Thoracic aorta (tissue), 2 donors: ENCODE data around the gene LANCL3. TPM values are rescaled to one million over a fixed set of nuclear protein-coding genes. Genes with fewer than 3 reads are reported as not detected.

ENCODE experiments used
- ATAC-seq: fragments of 150-250 bp; one replicate; pipeline ENCODE4 v1.8.0; 2017; ENCODE audit warnings: low read depth; ENCODE audit not compliant: insufficient number of reproducible peaks, low FRiP score
- DNase-seq: peaks from one replicate; pipeline ENCODE4 v3.0.0-alpha.2; 2020; ENCODE audit warnings: low spot score
- H3K27ac ChIP-seq, 2 donors: fragments of 200-600 bp; sonication (generic); 1 replicate in 1 of 2; 2 replicates in 1 of 2; pipeline ENCODE4 v1.5.1; 2016; ENCODE audit warnings: mild to moderate bottlenecking in 2 of 2, moderate library complexity in 2 of 2
- H3K27me3 ChIP-seq: fragments of 200-600 bp; sonication (generic); replicated peaks from 2 replicates; pipeline ENCODE4 v1.6.0; 2016; ENCODE audit warnings: mild to moderate bottlenecking; ENCODE audit not compliant: insufficient read depth
- H3K36me3 ChIP-seq: fragments of 200-600 bp; sonication (generic); one replicate; pipeline ENCODE4 v1.5.1; 2016
- H3K4me1 ChIP-seq, 2 donors: fragments of 200-600 bp; sonication (generic); 1 replicate in 1 of 2; 2 replicates in 1 of 2; pipeline versions ENCODE4 v1.5.1 to v1.6.0; 2016; ENCODE audit warnings: low read depth in 2 of 2, mild to moderate bottlenecking in 1 of 2; ENCODE audit not compliant: control insufficient read depth in 1 of 2
- H3K4me3 ChIP-seq: fragments of 200-600 bp; sonication (generic); 2 replicates; pipeline ENCODE4 v1.5.1; 2016; ENCODE audit warnings: mild to moderate bottlenecking
- H3K9me3 ChIP-seq: fragments of 200-600 bp; sonication (generic); 2 replicates; pipeline ENCODE4 v1.5.1; 2016
- CTCF ChIP-seq: fragments of 200-600 bp; sonication (generic); IDR thresholded peaks from one replicate; pipeline ENCODE4 v1.5.1; 2019; ENCODE audit warnings: antibody characterized with exemption
- total RNA-seq, 2 donors: library from RNA; depleted of rRNA; stranded (reverse); fragments of >200 nt; gene quantifications; one replicate each; pipeline versions ENCODE4 v1.1.0 to v1.2.3, GENCODE V29; 2016

The LANCL3 gene
- total RNA-seq, 2 donors from 2014 or later, result 0.95 to 0.99 TPM

DNA sequence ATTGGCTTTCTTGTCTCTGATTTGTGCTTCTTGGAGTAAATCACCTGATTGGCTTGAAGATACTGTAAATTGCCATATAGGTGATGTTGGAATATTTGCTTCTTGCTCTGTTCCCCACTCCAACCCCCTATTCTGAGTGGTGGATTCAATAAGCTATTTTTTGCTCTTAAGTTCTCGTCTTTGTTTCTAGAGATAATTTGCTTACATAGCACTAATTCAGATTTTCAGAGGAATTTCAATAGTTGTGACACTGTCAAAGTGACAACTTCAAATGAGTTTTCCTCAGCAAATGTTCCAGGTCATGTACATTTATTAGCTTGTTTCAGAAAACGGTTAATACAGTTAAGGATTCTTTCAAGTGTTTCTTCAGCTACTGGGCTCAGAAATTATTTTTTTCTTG, 18.6 kb downstream of the LANCL3 start:
- no peak for TF ChIP-seq CTCF
- no peak for ATAC-seq

GRCh38 chrX:37594755-37595382, 23.4 kb downstream of the LANCL3 start:
- H3K36me3 ChIP-seq, result no peaks in the 10 kb centered on the region
- H3K9me3 ChIP-seq, result no peaks in the 10 kb centered on the region
- no peak overlapping the region for H3K27ac ChIP-seq
- no peaks in the 10 kb centered on the region for H3K4me1 ChIP-seq
- H3K27me3 ChIP-seq, result no peaks in the 10 kb centered on the region
- H3K4me3 ChIP-seq, result no peak overlapping the region
- DNase-seq (no peak), ATAC-seq (no peak)
- TF ChIP-seq CTCF, result no peak

More for the DNA sequence above, 18.6 kb downstream of the LANCL3 start:
- H3K27me3 ChIP-seq, result no peaks in the 10 kb centered on the region
- no peaks in the 10 kb centered on the region for H3K4me1 ChIP-seq
- H3K9me3 ChIP-seq, result no peaks in the 10 kb centered on the region
- H3K36me3 ChIP-seq, result no peaks in the 10 kb centered on the region
- DNase-seq, result no peak
- no peak overlapping the region for H3K4me3 ChIP-seq
- H3K27ac ChIP-seq, result no peak overlapping the region

DNA sequence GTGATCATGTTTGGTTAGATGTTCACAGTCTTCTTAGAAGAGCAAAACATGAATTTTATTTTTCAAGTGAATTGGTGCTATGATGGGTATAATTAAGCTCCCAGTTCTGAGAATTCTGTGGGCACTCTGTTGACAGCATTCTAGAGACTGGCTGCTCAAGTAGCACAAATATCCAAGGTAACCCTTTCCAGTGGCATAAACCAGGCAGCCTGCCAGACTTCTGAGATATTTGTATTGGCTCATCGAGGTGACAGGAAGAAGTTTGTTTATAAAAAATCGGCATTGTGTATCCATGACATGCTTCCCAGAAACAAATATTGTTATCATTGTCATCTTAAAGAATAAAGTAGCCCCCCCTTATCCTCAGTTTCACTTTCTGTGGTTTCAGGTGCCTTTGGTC, 28.3 kb downstream of the LANCL3 start:
- Histone ChIP-seq H3K9me3 (no peaks in the 10 kb centered on the region), H3K4me3 (no peak overlapping the region), H3K27ac (no peak overlapping the region), H3K27me3 (no peaks in the 10 kb centered on the region), H3K36me3 (no peaks in the 10 kb centered on the region), H3K4me1 (no peaks in the 10 kb centered on the region)
- ATAC-seq (no peak), DNase-seq (no peak)
- no peak for TF ChIP-seq CTCF

GRCh38 chrX:37603938-37604409, 32.5 kb downstream of the LANCL3 start:
- Histone ChIP-seq H3K4me1 (peaks cover 0 to 11% of the 10 kb centered on the region in 2 donors), H3K36me3 (no peaks in the 10 kb centered on the region), H3K27me3 (no peaks in the 10 kb centered on the region), H3K9me3 (no peaks in the 10 kb centered on the region), H3K27ac (no peak overlapping the region), H3K4me3 (no peak overlapping the region)
- DNase-seq (no peak), ATAC-seq (no peak)
- TF ChIP-seq CTCF, result no peak

DNA sequence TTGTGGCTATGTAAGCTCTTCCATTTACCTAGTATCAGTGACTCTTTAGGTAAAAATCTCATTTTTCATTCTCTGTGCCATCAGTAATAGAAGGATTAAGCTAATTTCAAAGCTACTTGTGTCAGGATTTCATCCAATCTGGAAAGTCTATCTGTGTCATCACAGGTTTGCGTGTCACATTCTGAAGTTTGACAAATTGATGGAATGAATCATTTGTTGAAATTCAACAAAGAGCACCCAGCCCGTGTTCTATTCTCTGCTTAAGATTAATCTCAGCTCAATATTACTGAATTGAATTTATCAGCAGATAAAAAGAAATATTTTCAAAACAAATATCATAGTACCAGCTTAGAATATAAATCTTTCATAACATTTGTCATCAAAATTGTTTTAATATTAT, 35.8 kb downstream of the LANCL3 start:
- Histone ChIP-seq H3K4me1 (peaks cover 0 to 11% of the 10 kb centered on the region in 2 donors), H3K27ac (no peak overlapping the region), H3K9me3 (no peaks in the 10 kb centered on the region), H3K36me3 (no peaks in the 10 kb centered on the region), H3K27me3 (no peaks in the 10 kb centered on the region), H3K4me3 (no peak overlapping the region)
- no peak for DNase-seq
- no peak for TF ChIP-seq CTCF
- no peak for ATAC-seq
